ENCODE measurements around the gene KCNS1.

KCNS1 gene

GRCh38 chr20:45114465-45115385, 13.8 kb upstream of the KCNS1 start, which contains the start of gene WFDC5:
WFDC5 (minus strand) TSS chr20:45115174; CDS start chr20:45115083, 91 bp downstream.
- DNase-seq (ENCODE audit: low read depth in 1 of 2, low spot score in 1 of 2): no peak
- no peak for TF ChIP-seq CTCF (IDR thresholded peaks at IDR 0.05; ENCODE audit: insufficient read depth, low read length)
- TF ChIP-seq GABPA (IDR thresholded peaks at IDR 0.05; ENCODE audit: low read depth): no peak
- no peak for TF ChIP-seq SPI1 (IDR thresholded peaks at IDR 0.05; ENCODE audit: borderline replicate concordance, low read depth)
- TF ChIP-seq REST (IDR thresholded peaks at IDR 0.05; ENCODE audit: insufficient replicate concordance, low read depth): no peak
- TF ChIP-seq POLR2AphosphoS5 (IDR thresholded peaks at IDR 0.05; ENCODE audit: low read depth): no peak
- Histone ChIP-seq H3K27me3 (ENCODE audit: insufficient read depth, poor library complexity, severe bottlenecking) (peaks cover 3% of the 10 kb centered on the region), H3K27ac (replicated peaks) (no peak within 1 kb of the TSS), H3K4me3 (replicated peaks; ENCODE audit: insufficient read depth, low read length) (no peak within 1 kb of the TSS)

DNA sequence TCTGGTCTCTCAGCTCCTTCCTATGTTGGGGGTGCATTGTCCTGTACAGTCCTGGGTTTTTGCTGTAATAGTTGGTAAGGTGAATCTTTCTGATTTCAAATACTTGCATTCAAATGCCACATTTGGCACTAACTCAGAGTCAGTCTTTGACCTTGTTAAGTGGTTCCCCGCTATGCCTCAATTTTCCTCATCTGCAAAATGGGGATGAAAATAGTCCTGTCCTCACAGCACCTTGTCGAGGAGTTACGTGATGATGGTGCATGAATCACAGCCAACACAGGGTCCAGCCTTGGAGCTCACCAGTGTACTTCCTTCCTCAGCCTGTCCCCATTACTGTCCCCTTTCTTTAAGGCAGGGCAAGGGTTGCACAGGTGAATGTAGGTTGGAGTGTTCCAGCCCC, 12.9 kb upstream of the KCNS1 start:
- Histone ChIP-seq H3K27ac (replicated peaks) (no peak overlapping the region), H3K4me3 (replicated peaks; ENCODE audit: insufficient read depth, low read length) (no peak overlapping the region), H3K27me3 (ENCODE audit: insufficient read depth, poor library complexity, severe bottlenecking) (peaks cover 3% of the 10 kb centered on the region)
- no peak for DNase-seq (ENCODE audit: low read depth in 1 of 2, low spot score in 1 of 2)
- no peak for TF ChIP-seq GABPA (IDR thresholded peaks at IDR 0.05; ENCODE audit: low read depth)
- no peak for TF ChIP-seq SPI1 (IDR thresholded peaks at IDR 0.05; ENCODE audit: borderline replicate concordance, low read depth)
- TF ChIP-seq REST (IDR thresholded peaks at IDR 0.05; ENCODE audit: insufficient replicate concordance, low read depth): no peak
- TF ChIP-seq CTCF (IDR thresholded peaks at IDR 0.05; ENCODE audit: insufficient read depth, low read length): no peak
- TF ChIP-seq POLR2AphosphoS5 (IDR thresholded peaks at IDR 0.05; ENCODE audit: low read depth): no peak

DNA sequence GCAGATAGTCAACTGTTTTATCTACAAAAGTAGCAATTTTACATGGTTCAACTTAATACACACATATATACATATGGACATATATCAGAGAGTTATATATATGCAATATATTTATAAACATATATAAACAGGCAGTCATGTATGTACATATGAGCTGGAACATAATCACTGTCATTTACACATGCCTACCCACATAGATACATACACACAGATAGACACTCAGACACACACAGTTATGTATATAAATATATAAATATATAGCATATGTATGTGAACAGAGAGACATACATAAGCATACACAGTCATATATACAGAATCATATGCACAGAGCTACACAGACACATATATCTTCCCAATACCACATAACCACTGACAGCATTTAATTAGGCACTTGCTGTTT, 11.8 kb upstream of the KCNS1 start:
- TF ChIP-seq CTCF (IDR thresholded peaks at IDR 0.05; ENCODE audit: insufficient read depth, low read length) (no peak), POLR2AphosphoS5 (IDR thresholded peaks at IDR 0.05; ENCODE audit: low read depth) (no peak), REST (IDR thresholded peaks at IDR 0.05; ENCODE audit: insufficient replicate concordance, low read depth) (no peak), SPI1 (IDR thresholded peaks at IDR 0.05; ENCODE audit: borderline replicate concordance, low read depth) (no peak), GABPA (IDR thresholded peaks at IDR 0.05; ENCODE audit: low read depth) (no peak)
- no peak overlapping the region for H3K27ac ChIP-seq (replicated peaks)
- no peak overlapping the region for H3K4me3 ChIP-seq (replicated peaks; ENCODE audit: insufficient read depth, low read length)
- no peak for DNase-seq (ENCODE audit: low read depth in 1 of 2, low spot score in 1 of 2)
- peaks cover 3% of the 10 kb centered on the region for H3K27me3 ChIP-seq (ENCODE audit: insufficient read depth, poor library complexity, severe bottlenecking)
